Loucy (cell line): ENCODE results near the gene AK3.

ENCODE experiments used
- H2AFZ ChIP-seq: fragments of 200-600 bp; sonication (generic); 2 replicates; pipeline ENCODE4 v1.6.0; 2016; ENCODE audit warnings: antibody characterized with exemption, mild to moderate bottlenecking, low read length, moderate library complexity
- H3F3A ChIP-seq: fragments of 200-600 bp; 2 replicates; pipeline ENCODE4 v1.6.0; 2016; ENCODE audit warnings: antibody characterized with exemption, low read depth, mild to moderate bottlenecking
- H3K27me3 ChIP-seq: fragments of 200-600 bp; sonication (generic); 2 replicates; pipeline ENCODE4 v1.6.1; 2014; ENCODE audit warnings: low read length, mild to moderate bottlenecking; ENCODE audit not compliant: insufficient read depth, poor library complexity, severe bottlenecking
- H3K36me3 ChIP-seq: fragments of 200-600 bp; sonication (generic); 2 replicates; pipeline ENCODE4 v1.6.1; 2016; ENCODE audit warnings: low read length; ENCODE audit not compliant: insufficient read depth
- H3K4me1 ChIP-seq: fragments of 200-600 bp; sonication (generic); 2 replicates; pipeline ENCODE4 v1.5.1; 2014; ENCODE audit warnings: low read length, mild to moderate bottlenecking; ENCODE audit not compliant: insufficient read depth, poor library complexity, severe bottlenecking
- H3K4me2 ChIP-seq: fragments of 200-600 bp; sonication (generic); 2 replicates; pipeline ENCODE4 v1.6.0; 2014; ENCODE audit warnings: antibody characterized with exemption, low read length, low read depth, mild to moderate bottlenecking; ENCODE audit not compliant: poor library complexity, severe bottlenecking
- H3K4me3 ChIP-seq: fragments of 200-600 bp; sonication (generic); 2 replicates; pipeline ENCODE4 v1.5.1; 2014; ENCODE audit warnings: low read length, mild to moderate bottlenecking, mixed read lengths; ENCODE audit not compliant: poor library complexity, severe bottlenecking
- H3K79me2 ChIP-seq: fragments of 200-600 bp; sonication (generic); 2 replicates; pipeline ENCODE4 v1.6.1; 2014; ENCODE audit warnings: low read length; ENCODE audit not compliant: insufficient read depth
- H3K9ac ChIP-seq: fragments of 200-600 bp; sonication (generic); 2 replicates; pipeline ENCODE4 v1.6.0; 2014; ENCODE audit warnings: mild to moderate bottlenecking, low read depth, low read length, moderate library complexity; ENCODE audit not compliant: poor library complexity, severe bottlenecking
- H3K9me2 ChIP-seq: fragments of 200-600 bp; sonication (generic); replicated peaks from 2 replicates; pipeline ENCODE4 v1.6.1; 2016; ENCODE audit warnings: low read depth, low read length, mixed read lengths
- H3K9me3 ChIP-seq: fragments of 200-600 bp; sonication (generic); 2 replicates; pipeline ENCODE4 v1.6.1; 2014; ENCODE audit warnings: mild to moderate bottlenecking, antibody characterized with exemption, low read length, low read depth; ENCODE audit not compliant: insufficient read depth
- H4K20me1 ChIP-seq: fragments of 200-600 bp; sonication (generic); 2 replicates; pipeline ENCODE4 v1.6.0; 2014; ENCODE audit warnings: antibody characterized with exemption, low read length, mild to moderate bottlenecking; ENCODE audit not compliant: insufficient read depth, poor library complexity, severe bottlenecking
- EZH2phosphoT487 ChIP-seq: fragments of 200-600 bp; IDR thresholded peaks from 2 replicates; pipeline ENCODE4 v1.6.1; 2018; ENCODE audit warnings: antibody characterized with exemption, mild to moderate bottlenecking, moderate library complexity, borderline replicate concordance
- TF ChIP-seq, protein P1 (sequence below): fragments of 200-600 bp; sonication (generic); conservative IDR thresholded peaks from 2 replicates; pipeline ENCODE4 v1.5.1; 2014; ENCODE audit warnings: mild to moderate bottlenecking, antibody characterized with exemption, low read length

The AK3 gene

DNA sequence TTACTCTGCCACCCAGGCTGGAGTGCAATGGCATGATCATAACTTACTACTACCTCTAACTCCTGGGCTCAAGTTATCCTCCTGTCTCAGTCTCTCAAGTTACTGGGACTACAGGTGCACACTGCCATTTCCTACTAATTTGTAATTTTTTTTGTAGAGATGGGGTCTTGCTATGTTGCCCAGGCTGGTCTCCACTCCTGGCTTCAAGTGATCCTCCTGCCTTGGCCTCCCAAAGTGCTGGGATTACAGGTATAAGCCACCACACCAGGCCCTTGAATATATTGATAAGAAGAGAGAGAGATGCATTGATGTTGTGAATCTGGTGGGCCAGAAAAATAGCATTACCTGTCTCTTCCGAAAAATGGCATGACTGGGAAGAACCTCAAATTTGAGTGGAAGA lies 30.8 kb upstream of the AK3 start:
- no peak overlapping the region for H2AFZ ChIP-seq
- H3K9me2 ChIP-seq = no peaks in the 10 kb centered on the region
- H3K79me2 ChIP-seq = no peaks in the 10 kb centered on the region
- TF ChIP-seq, protein P1, sequence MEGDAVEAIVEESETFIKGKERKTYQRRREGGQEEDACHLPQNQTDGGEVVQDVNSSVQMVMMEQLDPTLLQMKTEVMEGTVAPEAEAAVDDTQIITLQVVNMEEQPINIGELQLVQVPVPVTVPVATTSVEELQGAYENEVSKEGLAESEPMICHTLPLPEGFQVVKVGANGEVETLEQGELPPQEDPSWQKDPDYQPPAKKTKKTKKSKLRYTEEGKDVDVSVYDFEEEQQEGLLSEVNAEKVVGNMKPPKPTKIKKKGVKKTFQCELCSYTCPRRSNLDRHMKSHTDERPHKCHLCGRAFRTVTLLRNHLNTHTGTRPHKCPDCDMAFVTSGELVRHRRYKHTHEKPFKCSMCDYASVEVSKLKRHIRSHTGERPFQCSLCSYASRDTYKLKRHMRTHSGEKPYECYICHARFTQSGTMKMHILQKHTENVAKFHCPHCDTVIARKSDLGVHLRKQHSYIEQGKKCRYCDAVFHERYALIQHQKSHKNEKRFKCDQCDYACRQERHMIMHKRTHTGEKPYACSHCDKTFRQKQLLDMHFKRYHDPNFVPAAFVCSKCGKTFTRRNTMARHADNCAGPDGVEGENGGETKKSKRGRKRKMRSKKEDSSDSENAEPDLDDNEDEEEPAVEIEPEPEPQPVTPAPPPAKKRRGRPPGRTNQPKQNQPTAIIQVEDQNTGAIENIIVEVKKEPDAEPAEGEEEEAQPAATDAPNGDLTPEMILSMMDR = no peak
- TF ChIP-seq EZH2phosphoT487 = no peak
- H3K4me1 ChIP-seq = no peaks in the 10 kb centered on the region
- no peak overlapping the region for H3K4me3 ChIP-seq
- H3F3A ChIP-seq = no peaks in the 10 kb centered on the region
- H3K36me3 ChIP-seq = no peaks in the 10 kb centered on the region
- H3K4me2 ChIP-seq = no peak overlapping the region
- no peaks in the 10 kb centered on the region for H3K27me3 ChIP-seq
- no peak overlapping the region for H3K9ac ChIP-seq
- no peaks in the 10 kb centered on the region for H4K20me1 ChIP-seq
- no peaks in the 10 kb centered on the region for H3K9me3 ChIP-seq

DNA sequence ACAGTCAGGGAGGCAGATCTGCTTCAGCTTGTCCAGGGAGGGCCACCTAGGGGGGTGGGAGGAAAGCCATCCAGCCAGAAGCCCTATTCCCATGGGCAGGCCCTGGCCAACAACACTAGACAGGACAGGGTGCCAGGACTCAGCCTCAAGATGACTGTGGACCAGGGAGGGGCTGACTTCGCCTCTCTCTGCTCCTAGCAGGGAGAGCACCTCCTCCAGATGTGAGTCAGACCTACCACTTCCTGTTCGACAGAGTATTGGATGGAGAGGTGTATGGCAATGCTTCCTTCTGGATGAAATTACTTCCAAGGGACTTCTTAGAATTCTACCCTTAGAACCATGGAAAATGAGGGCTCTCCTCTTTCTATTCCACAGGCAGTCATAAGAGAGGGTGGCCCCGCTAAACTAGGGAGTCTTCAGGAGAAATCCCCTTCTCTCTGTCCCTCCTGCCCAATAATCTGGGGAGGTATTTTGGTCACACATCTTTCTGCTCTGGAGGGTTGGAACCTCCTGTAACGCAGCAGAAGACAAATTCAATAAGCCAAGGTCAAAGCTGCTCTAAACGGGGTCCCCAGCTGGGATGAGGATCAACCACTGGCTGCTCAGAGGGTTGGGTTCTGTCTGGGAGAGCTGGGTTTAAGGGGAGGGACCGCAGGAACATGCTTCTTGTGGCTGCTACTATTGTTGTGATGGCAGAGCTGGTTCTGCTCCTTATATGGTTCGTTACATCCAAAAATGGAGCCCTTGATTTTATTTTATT lies 28.5 kb upstream of the AK3 start:
- no peak for TF ChIP-seq EZH2phosphoT487
- TF ChIP-seq, protein P1 = no peak
- H3K27me3 ChIP-seq = no peaks in the 10 kb centered on the region
- no peak overlapping the region for H3K4me2 ChIP-seq
- H3K9ac ChIP-seq = no peak overlapping the region
- no peaks in the 10 kb centered on the region for H3K9me2 ChIP-seq
- H3K9me3 ChIP-seq = no peaks in the 10 kb centered on the region
- no peaks in the 10 kb centered on the region for H3K79me2 ChIP-seq
- H4K20me1 ChIP-seq = no peaks in the 10 kb centered on the region
- no peak overlapping the region for H3K4me3 ChIP-seq
- peak overlapping the region; percentile 65 for H2AFZ ChIP-seq
- H3K4me1 ChIP-seq = no peaks in the 10 kb centered on the region
- no peaks in the 10 kb centered on the region for H3F3A ChIP-seq
- no peaks in the 10 kb centered on the region for H3K36me3 ChIP-seq

DNA sequence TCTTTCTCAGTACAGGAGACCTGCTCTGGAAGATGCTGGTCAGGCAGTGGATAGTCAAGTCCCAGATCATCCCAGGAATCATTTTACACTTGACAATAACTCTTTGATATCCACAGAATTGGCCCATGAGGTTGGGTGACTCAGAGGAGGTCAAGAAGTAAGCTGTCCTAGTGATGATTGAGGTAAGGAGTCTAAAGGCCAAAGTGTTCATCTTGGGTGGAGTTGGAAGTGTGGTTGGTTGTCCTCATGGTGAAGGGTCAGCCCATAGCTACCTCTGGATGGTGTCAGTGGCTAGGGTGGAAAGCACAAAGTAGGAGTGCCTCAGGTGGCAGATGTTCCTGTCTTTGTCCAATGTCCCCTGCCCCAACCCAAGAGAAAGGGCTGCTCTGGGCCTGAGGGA lies 27.7 kb upstream of the AK3 start:
- H3K4me2 ChIP-seq = no peak overlapping the region

More for the DNA sequence above, 27.7 kb upstream of the AK3 start:
- H3K9me2 ChIP-seq = no peaks in the 10 kb centered on the region
- H3K79me2 ChIP-seq = no peaks in the 10 kb centered on the region
- no peak overlapping the region for H3K4me3 ChIP-seq
- no peaks in the 10 kb centered on the region for H3K27me3 ChIP-seq
- H3K9me3 ChIP-seq = no peaks in the 10 kb centered on the region
- H3K4me1 ChIP-seq = no peaks in the 10 kb centered on the region
- no peaks in the 10 kb centered on the region for H4K20me1 ChIP-seq
- H3F3A ChIP-seq = no peaks in the 10 kb centered on the region
- H3K36me3 ChIP-seq = no peaks in the 10 kb centered on the region
- TF ChIP-seq, protein P1 = no peak
- no peak for TF ChIP-seq EZH2phosphoT487
- no peak overlapping the region for H3K9ac ChIP-seq
- no peak overlapping the region for H2AFZ ChIP-seq
